Measurements from ENCODE around the gene ANKRD27. TPM values are rescaled to one million over a fixed set of nuclear protein-coding genes. Genes with fewer than 3 reads are reported as not detected.

The ANKRD27 gene
- total RNA-seq, 1 donor from 2014 or later: 23.9 TPM

- H3K27ac Mint-ChIP-seq (ENCODE audit: unreplicated experiment): peak within 1 kb of the TSS; percentile 54
- DNase-seq (ENCODE audit: low spot score): peak; percentile 92
- H3K4me3 Mint-ChIP-seq (ENCODE audit: unreplicated experiment): peak within 1 kb of the TSS; percentile 72
- no peak for TF ChIP-seq CTCF (IDR thresholded peaks at IDR 0.05)
- peaks cover 9% of the 10 kb centered on the region for H3K27me3 Mint-ChIP-seq (ENCODE audit: low read depth)
- no peaks in the 10 kb centered on the region for H3K9me3 Mint-ChIP-seq (ENCODE audit: low read depth)
- peaks cover 22% of the 10 kb centered on the region for H3K4me1 Mint-ChIP-seq (ENCODE audit: low read depth)
- H3K36me3 Mint-ChIP-seq (ENCODE audit: low read depth): no peaks in the 10 kb centered on the region
Measured at GRCh38 chr19:32675720-32676185, 773 bp upstream of the ANKRD27 start, which contains the start of gene RGS9BP. RGS9BP (plus strand) TSS chr19:32675848; CDS start chr19:32676264, 416 bp downstream.

- Mint-ChIP-seq H3K27ac (ENCODE audit: unreplicated experiment) (peak overlapping the region; percentile 85), H3K27me3 (ENCODE audit: low read depth) (peaks cover 9% of the 10 kb centered on the region), H3K4me1 (ENCODE audit: low read depth) (peaks cover 30% of the 10 kb centered on the region), H3K4me3 (ENCODE audit: unreplicated experiment) (peak overlapping the region; percentile 95), H3K9me3 (ENCODE audit: low read depth) (no peaks in the 10 kb centered on the region), H3K36me3 (ENCODE audit: low read depth) (no peaks in the 10 kb centered on the region)
- TF ChIP-seq CTCF (IDR thresholded peaks at IDR 0.05): no peak
- peak; percentile 75 for DNase-seq (ENCODE audit: low spot score)
Measured at GRCh38 chr19:32674153-32674930, 638 bp downstream of the ANKRD27 start.

DNA sequence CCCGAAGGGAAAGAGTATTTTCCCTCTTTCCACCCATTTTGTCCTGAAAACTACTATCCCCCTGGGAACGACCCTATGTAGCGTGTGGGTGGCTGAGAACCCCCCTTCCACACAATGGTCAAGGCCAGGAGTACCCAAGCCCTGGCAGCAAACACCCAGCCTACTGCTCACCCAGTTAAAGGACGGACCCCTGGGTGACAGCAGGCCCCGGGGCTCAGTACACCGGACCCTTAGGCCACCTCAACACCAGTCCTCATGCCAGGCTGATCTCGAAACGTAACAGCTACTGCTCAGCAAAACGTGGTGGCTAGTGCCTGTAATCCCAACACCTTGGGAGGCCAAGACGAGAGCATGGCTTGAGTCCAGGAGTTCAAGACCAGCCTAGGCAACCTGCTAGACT is 1.4 kb downstream of the ANKRD27 start:
- H3K9me3 Mint-ChIP-seq (ENCODE audit: low read depth): no peaks in the 10 kb centered on the region
- H3K27ac Mint-ChIP-seq (ENCODE audit: unreplicated experiment): no peak overlapping the region
- H3K4me1 Mint-ChIP-seq (ENCODE audit: low read depth): peaks cover 31% of the 10 kb centered on the region
- peaks cover 9% of the 10 kb centered on the region for H3K27me3 Mint-ChIP-seq (ENCODE audit: low read depth)
- H3K4me3 Mint-ChIP-seq (ENCODE audit: unreplicated experiment): peak overlapping the region; percentile 95
- peak; percentile 39 for DNase-seq (ENCODE audit: low spot score)
- TF ChIP-seq CTCF (IDR thresholded peaks at IDR 0.05): no peak
- H3K36me3 Mint-ChIP-seq (ENCODE audit: low read depth): no peaks in the 10 kb centered on the region

GRCh38 chr19:32672841-32673240 is 2.1 kb downstream of the ANKRD27 start:
- peaks cover 8% of the 10 kb centered on the region for H3K27me3 Mint-ChIP-seq (ENCODE audit: low read depth)
- peak overlapping the region; percentile 42 for H3K4me3 Mint-ChIP-seq (ENCODE audit: unreplicated experiment)
- H3K4me1 Mint-ChIP-seq (ENCODE audit: low read depth): peaks cover 31% of the 10 kb centered on the region
- H3K9me3 Mint-ChIP-seq (ENCODE audit: low read depth): no peaks in the 10 kb centered on the region
- no peaks in the 10 kb centered on the region for H3K36me3 Mint-ChIP-seq (ENCODE audit: low read depth)
- TF ChIP-seq CTCF (IDR thresholded peaks at IDR 0.05): no peak
- H3K27ac Mint-ChIP-seq (ENCODE audit: unreplicated experiment): no peak overlapping the region
- no peak for DNase-seq (ENCODE audit: low spot score)

- TF ChIP-seq CTCF (IDR thresholded peaks at IDR 0.05): no peak
- no peak for DNase-seq (ENCODE audit: low spot score)
Measured at GRCh38 chr19:32671883-32672593, 2.9 kb downstream of the ANKRD27 start.

More at GRCh38 chr19:32671883-32672593, 2.9 kb downstream of the ANKRD27 start:
- Mint-ChIP-seq H3K27ac (ENCODE audit: unreplicated experiment) (peak overlapping the region; percentile 1), H3K27me3 (ENCODE audit: low read depth) (peaks cover under 1% of the 10 kb centered on the region), H3K4me3 (ENCODE audit: unreplicated experiment) (no peak overlapping the region), H3K9me3 (ENCODE audit: low read depth) (no peaks in the 10 kb centered on the region), H3K36me3 (ENCODE audit: low read depth) (no peaks in the 10 kb centered on the region), H3K4me1 (ENCODE audit: low read depth) (peaks cover 26% of the 10 kb centered on the region)

All from chondrocyte (in vitro differentiated cells).